CD14-positive monocyte (primary cell): ENCODE results near the gene OIT3. TPM values are rescaled to one million over a fixed set of nuclear protein-coding genes. Genes with fewer than 3 reads are reported as not detected.

ENCODE experiments used
- DNase-seq, 3 donors: peaks; one replicate each; pipeline ENCODE4 v3.0.0-alpha.2; 2011 to 2022
- H2AFZ ChIP-seq: 2 replicates; pipeline ENCODE4 v1.6.0; 2012; ENCODE audit warnings: mild to moderate bottlenecking, low read depth, low read length, inconsistent platforms; ENCODE audit not compliant: insufficient read depth, poor library complexity, severe bottlenecking
- H3K27ac ChIP-seq, 2 donors: 1 replicate in 1 of 2; 2 replicates in 1 of 2; pipeline ENCODE4 v1.5.1; 2012 to 2013; ENCODE audit warnings: low read length in 2 of 2, control low read depth in 1 of 2, inconsistent platforms in 1 of 2, low read depth in 1 of 2, mild to moderate bottlenecking in 1 of 2
- H3K27me3 ChIP-seq, 2 donors: one replicate each; pipeline versions ENCODE4 v1.6.0 to v1.6.1; 2011 to 2013; ENCODE audit warnings: low read length in 2 of 2; ENCODE audit not compliant: control insufficient read depth in 2 of 2, insufficient read depth in 2 of 2
- H3K36me3 ChIP-seq, 2 donors: replicated peaks in 1 of 2; 1 replicate in 1 of 2; 2 replicates in 1 of 2; pipeline versions ENCODE4 v1.5.1 to v1.6.1; 2012 to 2013; ENCODE audit warnings: low read length in 2 of 2, control low read depth in 1 of 2, inconsistent platforms in 1 of 2, mild to moderate bottlenecking in 1 of 2; ENCODE audit not compliant: insufficient read depth in 2 of 2, control insufficient read depth in 1 of 2
- H3K4me1 ChIP-seq, 2 donors: 1 replicate in 1 of 2; 2 replicates in 1 of 2; pipeline versions ENCODE4 v1.5.1 to v1.6.1; 2012 to 2013; ENCODE audit warnings: low read length in 2 of 2, control low read depth in 1 of 2, inconsistent platforms in 1 of 2, mild to moderate bottlenecking in 1 of 2, moderate library complexity in 1 of 2; ENCODE audit not compliant: insufficient read depth in 2 of 2, control insufficient read depth in 1 of 2
- H3K4me2 ChIP-seq: replicated peaks from 2 replicates; pipeline ENCODE3; 2012; ENCODE audit warnings: low read length, moderate library complexity, mild to moderate bottlenecking; ENCODE audit not compliant: poor library complexity, severe bottlenecking; ENCODE audit errors: extremely low read depth
- H3K4me3 ChIP-seq, 3 experiments: fragments of 200-600 bp in 1 of 3; sonication (generic) in 1 of 3; replicated peaks in 1 of 3; 1 replicate in 2 of 3; 2 replicates in 1 of 3; pipeline ENCODE4 v1.5.1; 2011 to 2013; ENCODE audit warnings: low read length in 3 of 3, mild to moderate bottlenecking in 3 of 3, control low read depth in 2 of 3, low read depth in 2 of 3, inconsistent platforms in 1 of 3, moderate library complexity in 1 of 3
- H3K79me2 ChIP-seq: 2 replicates; pipeline ENCODE4 v1.6.0; 2012; ENCODE audit warnings: mild to moderate bottlenecking, control low read depth, inconsistent platforms, low read length, moderate library complexity; ENCODE audit not compliant: insufficient read depth
- H3K9ac ChIP-seq: 2 replicates; pipeline ENCODE4 v1.6.0; 2017; ENCODE audit warnings: low read length, mild to moderate bottlenecking; ENCODE audit not compliant: insufficient read depth, poor library complexity, severe bottlenecking
- H3K9me3 ChIP-seq, 2 donors: replicated peaks in 1 of 2; 1 replicate in 1 of 2; 2 replicates in 1 of 2; pipeline versions ENCODE4 v1.5.1 to v1.6.1; 2012 to 2013; ENCODE audit warnings: low read length in 2 of 2, control low read depth in 1 of 2; ENCODE audit not compliant: control insufficient read depth in 1 of 2, insufficient read depth in 1 of 2
- H4K20me1 ChIP-seq: 2 replicates; pipeline ENCODE4 v1.6.0; 2012; ENCODE audit warnings: mild to moderate bottlenecking, low read length, control low read depth, moderate library complexity; ENCODE audit not compliant: insufficient read depth
- H3K27ac Mint-ChIP-seq, 7 donors: one replicate each; pipeline ENCODE4 v1.8.0; 2020; ENCODE audit warnings: mild to moderate bottlenecking in 7 of 7, mixed read lengths in 7 of 7, moderate library complexity in 6 of 7, inconsistent platforms in 2 of 7
- H3K27me3 Mint-ChIP-seq, 3 donors: one replicate each; pipeline ENCODE4 v1.8.0; 2021 to 2022; ENCODE audit warnings: low read depth in 3 of 3, mild to moderate bottlenecking in 3 of 3, mixed read lengths in 3 of 3, moderate library complexity in 3 of 3, inconsistent platforms in 1 of 3
- H3K36me3 Mint-ChIP-seq, 2 donors: one replicate each; pipeline ENCODE4 v1.8.0; 2020; ENCODE audit warnings: mixed read lengths in 2 of 2, inconsistent platforms in 1 of 2, mild to moderate bottlenecking in 1 of 2
- H3K4me1 Mint-ChIP-seq: one replicate; pipeline ENCODE4 v1.8.0; 2020; ENCODE audit warnings: mild to moderate bottlenecking, mixed read lengths
- H3K4me3 Mint-ChIP-seq, 2 donors: one replicate each; pipeline ENCODE4 v1.8.0; 2020; ENCODE audit warnings: mild to moderate bottlenecking in 2 of 2, mixed read lengths in 2 of 2, moderate library complexity in 1 of 2
- H3K9me3 Mint-ChIP-seq, 7 donors: one replicate each; pipeline ENCODE4 v1.8.0; 2020 to 2022; ENCODE audit warnings: mixed read lengths in 7 of 7, mild to moderate bottlenecking in 6 of 7, moderate library complexity in 6 of 7, inconsistent platforms in 2 of 7
- CTCF ChIP-seq: fragments of 200-600 bp; IDR thresholded peaks from one replicate; pipeline ENCODE4 v1.8.0; 2022; ENCODE audit warnings: antibody characterized with exemption, mild to moderate bottlenecking
- WGBS: methylation state at CpG from one replicate; pipeline ENCODE4 v1.1.5; 2013; ENCODE audit warnings: missing lambda C conversion rate; ENCODE audit not compliant: insufficient coverage; 5-methylcytosine and 5-hydroxymethylcytosine counted together
- intact Hi-C, 2 donors: fragments of 100-400 bp; cut with micrococcal nuclease; formaldehyde crosslinking; loops; one replicate each; pipeline versions ENCODE4 v1.15.0 to v1.15.1; 2023
- polyA plus RNA-seq, 3 donors: library from polyadenylated mRNA; depleted of rRNA in 1 of 3; unstranded in 2 of 3; stranded (reverse) in 1 of 3; fragments of 300-500 nt in 2 of 3; fragments of >200 nt in 1 of 3; fragmentation: Illumina TruSeq in 2 of 3; gene quantifications; 1 replicate in 2 of 3; 2 replicates in 1 of 3; pipeline ENCODE4 v1.2.3, GENCODE V29; 2012 to 2021

OIT3 gene
- polyA plus RNA-seq, 3 donors: 0.08 TPM; not detected in 2

- H3K4me3 ChIP-seq: no peak overlapping the region
- DNase-seq: no peak
- no peaks in the 10 kb centered on the region for H3K9me3 ChIP-seq
- no peaks in the 10 kb centered on the region for H3K4me1 ChIP-seq
- H2AFZ ChIP-seq: no peak overlapping the region
- Mint-ChIP-seq H3K4me1 (no peaks in the 10 kb centered on the region), H3K9me3 (peaks cover 0 to 4% (median 0%) of the 10 kb centered on the region in 7 donors), H3K27ac (no peak overlapping the region), H3K27me3 (peaks cover 5 to 10% (median 7%) of the 10 kb centered on the region in 3 donors), H3K4me3 (no peak overlapping the region), H3K36me3 (no peaks in the 10 kb centered on the region)
- H3K27ac ChIP-seq: no peak overlapping the region
- TF ChIP-seq CTCF: no peak
- H3K36me3 ChIP-seq: no peaks in the 10 kb centered on the region
- no peaks in the 10 kb centered on the region for H3K79me2 ChIP-seq
- WGBS: no CpG with 5 or more reads among the region's 3 CpGs
- intact Hi-C loops: no loop called here
- H3K9ac ChIP-seq: no peak overlapping the region
- H4K20me1 ChIP-seq: no peaks in the 10 kb centered on the region
- no peak overlapping the region for H3K4me2 ChIP-seq
- H3K27me3 ChIP-seq: no peaks in the 10 kb centered on the region
Measured at GRCh38 chr10:72951760-72952159, 58.2 kb downstream of the OIT3 start.

GRCh38 chr10:72952189-72952588, 58.6 kb downstream of the OIT3 start:
- Histone ChIP-seq H3K27me3 (no peaks in the 10 kb centered on the region), H4K20me1 (no peaks in the 10 kb centered on the region), H2AFZ (no peak overlapping the region), H3K4me3 (no peak overlapping the region), H3K79me2 (no peaks in the 10 kb centered on the region), H3K9me3 (no peaks in the 10 kb centered on the region), H3K27ac (no peak overlapping the region), H3K4me2 (no peak overlapping the region), H3K4me1 (no peaks in the 10 kb centered on the region), H3K36me3 (no peaks in the 10 kb centered on the region), H3K9ac (no peak overlapping the region)
- peaks cover 5 to 11% (median 7%) of the 10 kb centered on the region in 3 donors for H3K27me3 Mint-ChIP-seq
- TF ChIP-seq CTCF: no peak
- no peak for DNase-seq
- 100% methylated on average over 4 of the region's 6 CpGs for WGBS
- no peaks in the 10 kb centered on the region for H3K4me1 Mint-ChIP-seq
- intact Hi-C loops: no loop called here
- no peak overlapping the region for H3K27ac Mint-ChIP-seq
- H3K4me3 Mint-ChIP-seq: no peak overlapping the region
- peaks cover 0 to 4% (median 0%) of the 10 kb centered on the region in 7 donors for H3K9me3 Mint-ChIP-seq
- no peaks in the 10 kb centered on the region for H3K36me3 Mint-ChIP-seq
